HepG2 (cell line): ENCODE results near the gene ETF1. TPM values are rescaled to one million over a fixed set of nuclear protein-coding genes. Genes with fewer than 3 reads are reported as not detected.

ENCODE experiments used
- ARID5B ChIP-seq: IDR thresholded peaks from 2 replicates; pipeline ENCODE4 v1.4.0; 2020; ENCODE audit warnings: mild to moderate bottlenecking, missing genetic modification reagents
- CSRNP1 ChIP-seq: sonication (generic); formaldehyde crosslinking; IDR thresholded peaks from 2 replicates; pipeline ENCODE4 v1.8.1; 2023; ENCODE audit warnings: mild to moderate bottlenecking, missing genetic modification reagents
- ELF3 ChIP-seq: IDR thresholded peaks from 2 replicates; pipeline ENCODE4 v1.6.1; 2016; ENCODE audit warnings: missing genetic modification reagents, missing compliant biosample characterization
- FOXK1 ChIP-seq: sonication (generic); formaldehyde crosslinking; IDR thresholded peaks from 2 replicates; pipeline ENCODE4 v1.4.0; 2020; ENCODE audit warnings: low read depth, missing genetic modification reagents, borderline replicate concordance
- HDAC2 ChIP-seq: sonication (generic); formaldehyde crosslinking; IDR thresholded peaks from 2 replicates; pipeline ENCODE4 v1.4.0; 2020; ENCODE audit warnings: missing genetic modification reagents
- KDM3A ChIP-seq: IDR thresholded peaks from 2 replicates; pipeline ENCODE4 v1.6.1; 2018; ENCODE audit warnings: low read depth, missing compliant biosample characterization
- PITX1 ChIP-seq: sonication (generic); formaldehyde crosslinking; IDR thresholded peaks from 2 replicates; pipeline ENCODE4 v1.5.1; 2020; ENCODE audit warnings: mild to moderate bottlenecking, missing genetic modification reagents
- SAP130 ChIP-seq: IDR thresholded peaks from 2 replicates; pipeline ENCODE4 v1.6.1; 2016; ENCODE audit warnings: low read depth
- TEF ChIP-seq: sonication (generic); formaldehyde crosslinking; IDR thresholded peaks from 2 replicates; pipeline ENCODE4 v1.5.0; 2020; ENCODE audit warnings: missing genetic modification reagents
- ZNF18 ChIP-seq: sonication (generic); formaldehyde crosslinking; IDR thresholded peaks from 2 replicates; pipeline ENCODE4 v1.8.0; 2022; ENCODE audit warnings: mild to moderate bottlenecking, missing genetic modification reagents; ENCODE audit not compliant: insufficient replicate concordance
- ZNF280D ChIP-seq: sonication (generic); formaldehyde crosslinking; IDR thresholded peaks from 2 replicates; pipeline ENCODE4 v1.5.1; 2020; ENCODE audit warnings: mild to moderate bottlenecking, missing genetic modification reagents
- ZNF546 ChIP-seq: sonication (generic); formaldehyde crosslinking; conservative IDR thresholded peaks from 2 replicates; pipeline ENCODE4 v1.8.1; 2023; ENCODE audit warnings: mild to moderate bottlenecking, missing genetic modification reagents
- polyA plus RNA-seq, 8 experiments: library from polyadenylated mRNA; depleted of rRNA in 3 of 8; stranded (reverse) in 7 of 8; unstranded in 1 of 8; fragments of >200 nt; fragmentation: Illumina TruSeq in 4 of 8; extraction: Trizol in 4 of 8; gene quantifications; 2 replicates each; pipeline versions ENCODE4 v1.2.1 to v1.2.3, GENCODE V29; 2011 to 2016; ENCODE audit warnings: low read depth in 4 of 8, missing spikeins in 1 of 8, mixed read lengths in 1 of 8; ENCODE audit not compliant: insufficient read depth in 1 of 8
- total RNA-seq, 5 experiments: library from RNA; depleted of rRNA; stranded (reverse); fragments of >200 nt; fragmentation: Illumina TruSeq; extraction: Trizol; gene quantifications; 2 replicates each; pipeline ENCODE4 v1.2.3, GENCODE V29; 2016; ENCODE audit warnings: low read depth in 1 of 5
- TF ChIP-seq, protein P1 (sequence below): sonication (generic); formaldehyde crosslinking; conservative IDR thresholded peaks from 2 replicates; pipeline ENCODE4 v1.5.0; 2020; ENCODE audit warnings: missing genetic modification reagents

The ETF1 gene
- total and polyA plus RNA-seq, 2 of the 13 experiments (the other 11 are each of a cell fraction or from before 2014, with no cell fraction given), result 52.1 to 184 TPM

- TF ChIP-seq ZNF18 (CRISPR knock-in tag) (peak; percentile 65), SAP130 (CRISPR knock-in tag) (peak; percentile 84), FOXK1 (CRISPR knock-in tag) (no peak; the same call in 1 of the 2 replicates), PITX1 (CRISPR knock-in tag) (no peak), TEF (no peak; the same call in 1 of the 2 replicates), ZNF280D (CRISPR knock-in tag) (no peak), HDAC2 (CRISPR knock-in tag) (no peak; the same call in 1 of the 2 replicates), KDM3A (no peak; the same call in none of the 2 replicates), ZNF546 (CRISPR knock-in tag) (peak; percentile 2; the same call in 1 of the 2 replicates), ELF3 (CRISPR knock-in tag) (0 out of 2 replicates have a peak, but pooled peaks have one; percentile 16), ARID5B (CRISPR knock-in tag) (peak; percentile 58; the same call in 1 of the 2 replicates), CSRNP1 (CRISPR knock-in tag) (no peak; the same call in none of the 2 replicates)
- TF ChIP-seq, protein P1, sequence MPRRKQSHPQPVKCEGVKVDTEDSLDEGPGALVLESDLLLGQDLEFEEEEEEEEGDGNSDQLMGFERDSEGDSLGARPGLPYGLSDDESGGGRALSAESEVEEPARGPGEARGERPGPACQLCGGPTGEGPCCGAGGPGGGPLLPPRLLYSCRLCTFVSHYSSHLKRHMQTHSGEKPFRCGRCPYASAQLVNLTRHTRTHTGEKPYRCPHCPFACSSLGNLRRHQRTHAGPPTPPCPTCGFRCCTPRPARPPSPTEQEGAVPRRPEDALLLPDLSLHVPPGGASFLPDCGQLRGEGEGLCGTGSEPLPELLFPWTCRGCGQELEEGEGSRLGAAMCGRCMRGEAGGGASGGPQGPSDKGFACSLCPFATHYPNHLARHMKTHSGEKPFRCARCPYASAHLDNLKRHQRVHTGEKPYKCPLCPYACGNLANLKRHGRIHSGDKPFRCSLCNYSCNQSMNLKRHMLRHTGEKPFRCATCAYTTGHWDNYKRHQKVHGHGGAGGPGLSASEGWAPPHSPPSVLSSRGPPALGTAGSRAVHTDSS (CRISPR knock-in tag), result no peak
Measured at GRCh38 chr5:138464388-138465260, 78.4 kb downstream of the ETF1 start (continued).
